ENCODE results near the gene NECTIN4.

DNA sequence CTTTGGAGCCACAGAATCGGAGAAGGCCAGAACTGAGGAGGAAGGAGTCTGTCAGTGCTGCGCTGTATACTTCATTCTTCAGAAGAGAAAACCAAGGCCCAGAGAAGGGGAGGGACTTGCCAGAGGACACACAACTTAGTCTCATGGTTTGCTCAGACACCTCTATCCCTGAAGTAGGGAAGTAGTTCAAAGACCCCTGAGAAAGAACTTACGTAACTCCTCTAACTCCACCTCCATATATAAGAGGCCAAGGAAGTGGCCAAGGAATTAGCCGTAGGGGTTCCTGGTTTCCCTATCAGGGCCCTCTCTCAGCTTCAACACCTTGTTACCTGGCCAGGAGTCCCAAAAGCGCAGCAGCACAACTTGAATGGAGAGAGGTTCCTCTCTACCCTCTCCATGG, 580 bp upstream of the NECTIN4 start:
- TF ChIP-seq NFYB (CRISPR knock-in tag; IDR thresholded peaks at IDR 0.05) = no peak
- no peak for TF ChIP-seq ZNF280B (CRISPR knock-in tag; IDR thresholded peaks at IDR 0.05; ENCODE audit: borderline replicate concordance)
- no peak for TF ChIP-seq POLR2A (IDR thresholded peaks at IDR 0.05; ENCODE audit: insufficient read depth in 1 of 2, low read depth in 2 of 2, low read length in 2 of 2)

Data from HepG2 (cell line).